ENCODE data around the gene SIRT2.

- no peak for TF ChIP-seq GATA2 (IDR thresholded peaks at IDR 0.05; ENCODE audit: low read depth, low read length)
- no peak for TF ChIP-seq GATA3 (IDR thresholded peaks at IDR 0.05; ENCODE audit: low read depth, low read length)
Observed at GRCh38 chr19:38880076-38880881, 19.1 kb downstream of the SIRT2 start.
